ENCODE results near the gene MAP3K14. TPM values are rescaled to one million over a fixed set of nuclear protein-coding genes. Genes with fewer than 3 reads are reported as not detected.
"Not testable (repeated sequence)": the region's sequence is repeated elsewhere in the genome, so short reads cannot be mapped to it uniquely, and the experiment has no call there.

Gene MAP3K14
- total RNA-seq, 1 donor, result 17.4 TPM

DNA sequence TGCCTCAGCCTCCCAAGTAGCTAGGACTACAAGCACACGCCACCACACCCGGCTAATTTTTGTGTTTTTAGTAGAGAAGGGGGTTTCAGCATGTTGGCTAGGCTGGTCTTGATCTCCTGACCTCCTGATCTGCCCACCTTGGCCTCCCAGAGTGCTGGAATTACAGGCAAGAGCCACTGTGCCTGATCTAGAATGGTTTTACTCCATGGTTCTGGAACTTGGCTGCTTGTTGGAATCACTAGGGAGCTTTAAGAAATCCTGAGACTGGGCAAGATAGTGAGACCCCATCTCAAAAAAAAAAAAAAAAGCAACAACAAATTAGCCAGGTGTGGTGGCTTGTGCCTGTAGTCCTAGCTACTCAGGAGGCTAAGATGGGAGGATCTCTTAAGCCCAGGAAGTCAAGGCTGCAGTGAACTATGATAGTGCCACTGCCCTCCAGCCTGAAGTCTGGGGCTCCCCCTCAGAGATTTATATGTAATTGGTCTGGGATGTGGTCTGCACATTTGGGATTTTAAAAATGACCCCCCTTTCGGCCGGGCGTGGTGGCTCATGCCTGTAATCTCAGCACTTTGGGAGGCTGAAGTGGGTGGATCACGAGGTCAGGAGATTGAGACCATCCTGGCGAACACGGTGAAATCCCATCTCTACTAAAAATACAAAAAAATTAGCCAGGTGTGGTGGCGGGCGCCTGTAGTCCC lies 27.3 kb upstream of the MAP3K14 start:
- not testable (repeated sequence) for H3K4me3 ChIP-seq (ENCODE audit: low read length); H3K27me3 ChIP-seq (ENCODE audit: insufficient read depth, low read length); H3K4me1 ChIP-seq (ENCODE audit: insufficient read depth, low read length); H3K9me3 ChIP-seq (ENCODE audit: low read depth, low read length)

DNA sequence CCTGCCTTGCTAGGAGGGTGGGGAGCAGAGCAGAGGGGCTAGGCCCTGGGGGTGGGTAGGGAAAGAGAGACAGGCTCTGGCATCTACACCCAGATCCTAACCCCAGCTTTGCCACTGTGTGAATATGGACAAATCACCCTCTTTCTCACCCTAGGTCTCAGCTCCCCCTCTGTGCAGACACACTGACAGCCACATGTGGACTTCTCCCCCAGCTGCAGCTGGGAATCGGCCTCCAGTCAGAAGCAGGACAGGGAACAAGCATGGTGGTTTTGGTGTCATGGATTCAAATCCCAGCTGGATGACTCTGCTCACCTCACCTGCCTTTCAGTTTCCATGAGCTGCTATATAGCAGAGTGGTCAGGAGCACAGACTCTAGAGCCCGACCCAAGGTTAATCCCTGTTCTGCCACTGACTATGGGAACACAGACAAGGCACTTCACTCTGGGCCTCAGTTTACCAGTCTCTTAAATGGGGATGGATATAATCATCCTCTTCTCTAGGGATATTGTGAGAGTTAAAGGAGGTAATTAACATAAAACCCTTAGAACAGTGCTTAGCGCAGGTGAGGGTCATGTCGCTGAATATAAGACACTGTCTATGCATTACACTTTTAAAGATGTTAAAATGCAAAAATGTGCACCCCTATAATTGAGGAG lies 26.2 kb upstream of the MAP3K14 start:
- Histone ChIP-seq H3K4me3 (ENCODE audit: low read length) (no peak overlapping the region), H3K27me3 (ENCODE audit: insufficient read depth, low read length) (no peaks in the 10 kb centered on the region), H3K9me3 (ENCODE audit: low read depth, low read length) (no peaks in the 10 kb centered on the region), H3K4me1 (ENCODE audit: insufficient read depth, low read length) (no peaks in the 10 kb centered on the region)

DNA sequence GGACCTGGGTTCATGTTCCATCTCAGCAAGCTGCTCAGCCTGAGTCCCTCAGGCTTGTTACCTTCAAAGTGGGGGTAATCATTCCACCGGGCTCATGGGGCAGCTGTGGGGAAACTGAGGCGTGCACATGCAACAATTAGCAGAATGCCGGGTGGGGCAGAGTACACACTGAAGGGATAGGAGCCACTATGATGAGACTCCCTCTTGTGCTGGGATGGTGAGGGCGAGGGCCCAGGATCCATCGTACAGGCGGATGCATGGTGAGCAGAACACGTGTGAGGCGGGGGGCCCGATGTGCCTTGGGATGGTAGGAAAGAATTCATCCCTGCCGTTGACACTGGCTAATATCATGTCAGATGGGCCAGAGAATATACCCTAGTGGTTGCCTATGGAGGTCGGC lies 25.5 kb upstream of the MAP3K14 start:
- Histone ChIP-seq H3K27me3 (ENCODE audit: insufficient read depth, low read length) (no peaks in the 10 kb centered on the region), H3K9me3 (ENCODE audit: low read depth, low read length) (no peaks in the 10 kb centered on the region), H3K4me3 (ENCODE audit: low read length) (no peak overlapping the region), H3K4me1 (ENCODE audit: insufficient read depth, low read length) (no peaks in the 10 kb centered on the region)

DNA sequence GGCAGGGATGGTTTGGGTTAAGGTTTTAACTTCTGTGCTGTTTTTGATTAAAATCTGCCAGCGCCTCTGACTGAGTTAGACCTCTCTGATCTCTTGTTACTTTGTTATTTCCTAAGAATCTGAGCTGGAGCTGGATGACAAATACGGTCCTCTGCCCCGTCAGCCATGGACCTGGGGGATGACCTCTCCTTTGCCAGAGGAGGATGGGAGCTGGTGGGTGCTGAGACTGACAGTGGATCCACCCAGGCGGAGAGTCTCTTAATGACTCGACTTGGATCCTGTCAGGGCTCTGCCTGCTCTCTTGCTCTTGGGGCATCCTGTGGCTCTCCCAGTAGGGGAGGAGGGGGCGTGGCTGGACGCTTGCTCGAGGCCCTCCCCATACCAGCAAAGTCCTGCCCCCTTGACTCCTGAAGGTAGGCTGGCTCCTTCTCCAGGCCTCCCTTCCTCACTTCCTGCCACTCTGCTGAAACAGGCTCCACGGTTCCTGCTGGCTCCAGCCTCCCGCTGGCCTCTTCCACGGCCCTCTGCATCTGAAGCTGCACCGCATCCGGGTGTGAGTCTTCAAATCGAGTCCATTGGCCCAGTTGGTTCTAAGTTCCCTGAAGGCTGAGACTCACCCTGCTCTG lies 24.8 kb upstream of the MAP3K14 start:
- Histone ChIP-seq H3K4me3 (ENCODE audit: low read length) (no peak overlapping the region), H3K4me1 (ENCODE audit: insufficient read depth, low read length) (no peaks in the 10 kb centered on the region), H3K9me3 (ENCODE audit: low read depth, low read length) (no peaks in the 10 kb centered on the region), H3K27me3 (ENCODE audit: insufficient read depth, low read length) (no peaks in the 10 kb centered on the region)

DNA sequence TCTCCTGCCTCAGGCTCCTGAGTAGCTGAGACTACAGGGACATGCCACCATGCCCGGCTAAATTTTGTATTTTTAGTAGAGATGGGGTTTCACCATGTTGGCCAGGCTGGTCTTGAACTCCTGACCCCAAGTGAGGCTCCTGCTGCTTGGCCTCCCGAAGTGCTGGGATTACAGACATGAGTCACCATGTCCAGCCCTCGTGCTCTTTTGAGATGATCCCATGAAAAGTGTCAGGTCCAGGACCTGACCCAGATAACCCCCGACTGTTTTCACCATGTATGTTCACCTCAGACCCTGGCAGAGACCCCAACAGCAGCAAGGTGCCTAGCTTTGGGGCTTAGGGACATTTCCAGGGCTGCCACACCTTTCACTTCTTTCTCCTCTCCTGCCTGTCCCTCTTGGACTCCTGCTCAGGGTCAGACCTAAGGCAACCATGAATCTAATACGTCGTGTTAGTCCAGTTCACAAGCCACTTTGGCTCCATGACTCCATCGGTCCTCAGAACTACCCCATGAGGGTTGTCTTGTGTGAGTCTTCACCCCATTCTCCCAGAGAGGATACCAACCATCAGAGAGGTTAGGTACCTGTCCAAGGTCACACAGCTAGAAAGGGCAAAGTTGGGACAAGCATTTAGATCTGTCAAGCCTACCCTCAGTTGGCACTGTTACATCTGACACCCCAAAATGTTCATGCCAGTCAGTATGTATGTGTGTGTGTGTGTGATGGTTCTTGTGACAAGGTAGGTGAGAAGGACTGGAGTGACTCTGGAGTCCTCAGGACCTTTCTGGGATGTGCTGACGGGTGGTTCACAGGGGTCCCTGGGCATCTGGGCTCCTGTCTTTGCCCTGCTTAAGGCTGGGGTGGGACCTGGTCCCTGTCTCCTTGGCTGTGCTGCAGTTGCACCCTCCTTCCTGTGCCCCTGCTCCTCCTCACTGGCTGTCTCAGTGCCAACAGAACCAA lies 23.1 kb upstream of the MAP3K14 start:
- H3K4me3 ChIP-seq (ENCODE audit: low read length), result no peak overlapping the region
- H3K9me3 ChIP-seq (ENCODE audit: low read depth, low read length), result no peaks in the 10 kb centered on the region
- no peaks in the 10 kb centered on the region for H3K27me3 ChIP-seq (ENCODE audit: insufficient read depth, low read length)
- no peaks in the 10 kb centered on the region for H3K4me1 ChIP-seq (ENCODE audit: insufficient read depth, low read length)

DNA sequence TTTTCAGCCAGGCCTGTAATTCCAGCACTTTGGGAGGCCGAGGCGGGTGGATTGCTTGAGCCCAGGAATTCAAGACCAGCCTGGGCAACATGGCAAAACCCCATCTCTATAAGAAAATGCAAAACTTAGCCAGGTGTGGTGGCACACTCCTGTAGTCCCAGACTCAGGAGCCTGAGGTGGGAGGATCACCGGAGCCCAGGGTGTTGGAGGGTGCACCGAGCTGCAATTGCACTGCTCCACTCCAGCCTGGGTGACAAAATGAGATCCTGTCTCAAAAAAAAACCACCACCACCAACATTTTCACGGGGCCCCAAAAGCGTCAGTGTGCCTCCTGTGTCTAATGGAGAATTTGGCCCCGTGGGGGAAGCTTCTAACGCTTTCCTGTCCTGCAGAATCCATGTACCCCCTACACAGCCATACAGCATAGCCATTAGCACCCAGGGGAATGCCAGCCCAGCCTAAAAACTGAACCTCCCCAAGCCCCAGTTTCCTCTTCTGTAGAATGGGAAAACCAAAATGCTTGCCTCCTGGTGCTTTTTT lies 22.2 kb upstream of the MAP3K14 start:
- no peak overlapping the region for H3K4me3 ChIP-seq (ENCODE audit: low read length)

DNA sequence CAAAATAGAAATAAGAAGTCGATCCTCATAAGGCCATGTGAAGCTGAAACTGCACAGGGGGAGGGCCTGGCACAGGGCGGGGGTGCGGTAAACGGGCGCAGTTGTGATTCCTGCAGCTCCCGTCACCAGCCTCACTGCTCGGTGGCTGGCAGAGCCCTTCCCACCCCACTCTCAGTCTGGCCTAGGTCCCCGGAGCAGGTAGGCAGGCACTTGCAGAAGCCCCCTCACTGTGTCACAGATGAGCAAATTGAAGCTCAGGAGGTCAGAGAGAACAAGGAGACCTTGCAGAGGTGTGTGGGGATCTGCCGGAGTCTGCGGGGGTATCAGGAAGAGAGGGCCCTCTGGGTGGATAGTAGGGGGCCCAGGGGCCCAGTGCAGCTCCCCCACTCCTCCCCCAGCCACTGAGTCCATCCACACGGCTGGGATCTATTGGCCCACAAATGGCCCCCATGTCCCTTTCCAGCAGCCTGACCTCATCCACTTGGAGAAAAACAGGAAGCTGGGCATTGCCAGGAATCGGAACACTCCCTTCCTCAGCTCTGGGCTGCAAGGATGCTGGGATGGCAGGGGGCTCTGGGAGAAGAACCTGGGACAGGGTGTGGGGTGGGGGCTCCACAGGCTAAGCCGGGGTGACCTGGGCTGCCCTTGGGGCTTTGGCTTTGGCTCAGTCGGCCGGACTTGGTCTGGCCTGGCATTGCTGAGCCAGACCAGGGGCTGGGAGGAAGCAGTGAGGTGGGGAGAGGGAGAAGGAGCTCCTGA lies 21.4 kb upstream of the MAP3K14 start:
- peaks cover 9% of the 10 kb centered on the region for H3K4me1 ChIP-seq (ENCODE audit: insufficient read depth, low read length)
- H3K9me3 ChIP-seq (ENCODE audit: low read depth, low read length), result no peaks in the 10 kb centered on the region
- H3K27me3 ChIP-seq (ENCODE audit: insufficient read depth, low read length), result no peaks in the 10 kb centered on the region

More for the DNA sequence above, 22.2 kb upstream of the MAP3K14 start:
- Histone ChIP-seq H3K27me3 (ENCODE audit: insufficient read depth, low read length) (no peaks in the 10 kb centered on the region), H3K4me1 (ENCODE audit: insufficient read depth, low read length) (peaks cover under 1% of the 10 kb centered on the region), H3K9me3 (ENCODE audit: low read depth, low read length) (no peaks in the 10 kb centered on the region)

DNA sequence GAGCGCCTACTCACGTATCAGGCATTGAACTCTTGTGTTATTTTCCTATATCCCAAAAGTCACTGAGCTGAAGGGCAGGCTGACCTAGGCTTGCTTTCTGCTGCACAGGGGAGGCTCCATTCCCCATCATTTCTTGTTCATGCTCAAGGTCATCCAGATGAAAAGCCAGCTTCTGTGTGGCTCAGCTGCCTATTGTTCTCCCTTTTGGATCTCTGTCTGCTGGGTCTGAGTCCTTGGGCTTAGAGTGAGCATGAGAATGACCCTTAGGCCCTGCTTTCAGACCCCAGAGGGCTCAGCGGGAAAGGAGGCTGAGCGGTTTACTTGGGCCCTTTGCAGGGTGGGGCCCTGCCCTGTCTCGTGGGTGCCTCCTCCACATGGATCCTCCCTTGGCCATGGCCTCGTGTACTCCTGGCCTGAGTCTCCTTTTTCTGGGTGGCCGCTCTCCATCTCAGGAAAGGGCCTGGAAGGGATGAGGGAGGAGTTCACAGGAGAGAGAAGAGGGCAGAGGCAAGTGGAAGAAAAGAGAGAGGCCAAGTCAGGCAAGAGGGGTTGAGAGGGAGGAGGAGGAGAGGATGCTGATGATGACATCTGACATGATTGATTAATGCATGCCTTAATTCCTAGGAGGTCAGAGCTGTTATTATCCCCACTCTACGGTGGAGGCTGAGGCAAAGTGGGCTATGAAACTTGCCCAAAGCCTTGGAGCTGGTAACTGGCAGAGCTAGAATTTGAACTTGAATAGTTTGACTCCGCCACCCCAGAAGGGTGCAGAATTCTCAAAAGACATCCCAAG lies 19.8 kb upstream of the MAP3K14 start:
- Histone ChIP-seq H3K9me3 (ENCODE audit: low read depth, low read length) (no peaks in the 10 kb centered on the region), H3K27me3 (ENCODE audit: insufficient read depth, low read length) (no peaks in the 10 kb centered on the region), H3K4me3 (ENCODE audit: low read length) (no peak overlapping the region), H3K4me1 (ENCODE audit: insufficient read depth, low read length) (peaks cover 19% of the 10 kb centered on the region)

More for the DNA sequence above, 21.4 kb upstream of the MAP3K14 start:
- H3K4me3 ChIP-seq (ENCODE audit: low read length), result no peak overlapping the region

DNA sequence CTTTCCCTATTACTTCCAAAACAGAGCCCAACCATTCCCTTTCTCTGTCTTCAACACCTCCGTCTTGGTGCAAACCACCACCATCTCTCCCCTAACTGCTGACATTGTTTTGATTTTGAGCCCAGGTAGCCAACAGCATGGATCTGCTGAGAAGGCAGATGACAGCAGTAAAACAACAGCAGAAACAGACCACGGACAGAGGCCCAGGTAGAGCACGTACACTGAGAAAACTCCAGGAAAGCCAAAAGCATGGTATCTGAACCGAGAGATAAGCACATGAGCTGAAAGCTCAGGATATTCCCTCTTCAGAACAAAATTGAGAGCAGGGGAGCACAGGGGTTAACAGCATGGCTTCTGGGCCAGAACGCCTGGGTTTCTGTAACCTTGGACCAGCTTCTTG lies 18.9 kb upstream of the MAP3K14 start:
- H3K27me3 ChIP-seq (ENCODE audit: insufficient read depth, low read length), result no peaks in the 10 kb centered on the region
- H3K4me1 ChIP-seq (ENCODE audit: insufficient read depth, low read length), result peaks cover 25% of the 10 kb centered on the region
- no peaks in the 10 kb centered on the region for H3K9me3 ChIP-seq (ENCODE audit: low read depth, low read length)
- no peak overlapping the region for H3K4me3 ChIP-seq (ENCODE audit: low read length)

DNA sequence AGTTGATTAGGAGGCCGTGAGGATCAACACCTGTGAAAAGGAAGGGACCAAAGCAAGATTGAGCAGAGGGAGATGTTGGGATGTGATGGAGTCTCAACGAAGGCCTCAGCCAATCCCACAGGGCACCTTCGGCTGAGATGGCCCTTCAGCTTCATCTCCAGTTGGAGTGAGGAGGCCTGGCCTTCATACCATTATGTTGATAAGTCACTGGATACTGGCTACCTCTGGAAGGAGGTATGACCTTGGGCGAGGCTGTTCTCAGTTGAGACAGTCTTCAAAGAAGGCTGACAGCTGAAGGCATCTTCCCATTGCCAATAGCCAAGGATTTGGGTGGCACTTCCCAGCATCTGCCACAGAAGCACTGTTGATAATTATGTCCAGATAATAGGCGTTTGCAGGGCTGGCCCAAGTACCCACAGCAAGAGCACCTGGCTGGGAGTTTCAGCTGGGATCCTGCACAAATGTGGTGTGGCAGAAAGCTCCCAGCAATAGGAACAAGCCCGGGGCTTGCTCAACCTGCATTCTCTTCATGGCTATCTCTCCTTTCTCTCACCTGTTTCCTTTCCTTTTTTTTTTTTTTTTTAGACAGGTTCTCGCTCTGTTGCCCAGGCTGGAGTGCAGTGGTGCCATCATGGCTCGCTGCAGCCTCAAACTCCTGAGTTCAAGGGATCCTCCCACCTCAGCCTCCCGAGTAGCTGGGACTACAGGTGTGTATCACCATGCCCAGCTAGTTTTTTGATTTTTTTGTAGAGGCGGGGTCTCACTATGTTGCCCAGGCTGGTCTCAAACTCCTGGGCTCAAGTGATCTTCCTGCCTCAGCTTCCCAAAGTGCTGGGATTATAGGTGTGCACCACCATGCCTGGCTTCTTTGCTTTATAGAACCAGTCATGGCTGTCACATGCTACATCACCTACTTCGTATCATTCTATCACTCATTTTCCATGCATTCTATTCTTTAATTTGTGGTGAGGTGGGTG lies 18.2 kb upstream of the MAP3K14 start:
- H3K4me3 ChIP-seq (ENCODE audit: low read length), result no peak overlapping the region
- no peaks in the 10 kb centered on the region for H3K9me3 ChIP-seq (ENCODE audit: low read depth, low read length)
- H3K27me3 ChIP-seq (ENCODE audit: insufficient read depth, low read length), result no peaks in the 10 kb centered on the region
- peaks cover 33% of the 10 kb centered on the region for H3K4me1 ChIP-seq (ENCODE audit: insufficient read depth, low read length)

DNA sequence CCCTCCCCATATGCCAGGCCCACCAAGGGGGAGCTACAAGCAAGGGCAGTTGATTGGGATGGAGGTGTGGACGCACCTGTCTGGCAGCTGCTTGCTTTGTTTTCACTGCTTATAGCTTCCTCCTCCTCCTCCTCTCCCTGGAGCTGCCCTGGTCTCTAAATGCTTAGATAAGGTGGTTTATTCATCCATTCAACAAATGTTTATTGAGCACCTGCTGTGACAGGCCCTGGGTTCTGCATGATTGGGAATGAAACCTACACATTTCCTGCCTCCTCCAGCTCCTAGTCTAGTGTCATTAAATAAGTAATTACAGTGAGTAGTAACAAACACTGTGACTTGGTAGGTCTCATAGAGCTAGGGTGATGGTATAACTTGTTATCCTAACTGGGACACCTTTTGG lies 17.4 kb upstream of the MAP3K14 start:
- no peaks in the 10 kb centered on the region for H3K9me3 ChIP-seq (ENCODE audit: low read depth, low read length)
- H3K27me3 ChIP-seq (ENCODE audit: insufficient read depth, low read length), result no peaks in the 10 kb centered on the region
- H3K4me3 ChIP-seq (ENCODE audit: low read length), result no peak overlapping the region
- H3K4me1 ChIP-seq (ENCODE audit: insufficient read depth, low read length), result peaks cover 40% of the 10 kb centered on the region

DNA sequence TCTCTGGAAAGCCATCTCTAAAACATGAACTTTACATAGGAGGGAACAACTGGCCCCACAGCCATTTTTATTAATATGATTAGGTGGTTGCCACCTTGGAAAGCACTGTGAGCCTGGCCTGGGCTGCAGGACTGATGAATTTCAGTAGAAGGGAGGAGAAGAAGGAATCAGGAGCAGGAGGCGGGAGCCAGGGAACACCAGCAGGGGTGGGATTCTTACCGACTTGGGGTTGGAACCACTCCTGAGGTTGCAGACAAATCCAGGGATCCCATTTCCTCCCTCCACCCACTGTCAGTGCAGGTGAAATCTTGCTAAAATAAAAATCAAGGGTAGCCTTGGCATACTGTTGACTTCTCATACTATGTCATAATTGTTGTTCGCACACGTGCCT lies 16.9 kb upstream of the MAP3K14 start:
- Histone ChIP-seq H3K4me3 (ENCODE audit: low read length) (no peak overlapping the region), H3K9me3 (ENCODE audit: low read depth, low read length) (no peaks in the 10 kb centered on the region), H3K27me3 (ENCODE audit: insufficient read depth, low read length) (no peaks in the 10 kb centered on the region), H3K4me1 (ENCODE audit: insufficient read depth, low read length) (peaks cover 43% of the 10 kb centered on the region)
